Skeletal muscle tissue (tissue), 4 donors: ENCODE data around the gene PRPF6. TPM values are rescaled to one million over a fixed set of nuclear protein-coding genes. Genes with fewer than 3 reads are reported as not detected.
"Not testable (repeated sequence)": the region's sequence is repeated elsewhere in the genome, so short reads cannot be mapped to it uniquely, and the experiment has no call there.

Experiments used
- H3K27ac ChIP-seq: one replicate; pipeline ENCODE4 v1.7.0; 2013; ENCODE audit warnings: mild to moderate bottlenecking, low read depth, low read length, inconsistent platforms
- H3K27me3 ChIP-seq, 3 donors: one replicate each; pipeline ENCODE4 v1.7.0; 2013; ENCODE audit warnings: low read length in 3 of 3; ENCODE audit not compliant: control insufficient read depth in 3 of 3, insufficient read depth in 3 of 3
- H3K36me3 ChIP-seq, 3 donors: one replicate each; pipeline ENCODE4 v1.7.0; 2013; ENCODE audit warnings: low read length in 3 of 3; ENCODE audit not compliant: control insufficient read depth in 3 of 3, insufficient read depth in 3 of 3
- H3K4me1 ChIP-seq, 3 donors: one replicate each; pipeline ENCODE4 v1.7.0; 2013; ENCODE audit warnings: low read length in 3 of 3, mild to moderate bottlenecking in 3 of 3; ENCODE audit not compliant: control insufficient read depth in 3 of 3, insufficient read depth in 3 of 3
- H3K4me3 ChIP-seq, 3 donors: one replicate each; pipeline ENCODE4 v1.7.0; 2013; ENCODE audit warnings: low read length in 3 of 3
- H3K9ac ChIP-seq, 3 donors: one replicate each; pipeline ENCODE4 v1.7.0; 2013; ENCODE audit warnings: low read length in 3 of 3, mild to moderate bottlenecking in 3 of 3, moderate library complexity in 2 of 3, low read depth in 1 of 3
- H3K9me3 ChIP-seq, 3 donors: one replicate each; pipeline ENCODE4 v1.7.0; 2013; ENCODE audit warnings: low read length in 3 of 3; ENCODE audit not compliant: control insufficient read depth in 3 of 3
- total RNA-seq: library from RNA; depleted of rRNA; stranded (reverse); fragments of >200 nt; gene quantifications from one replicate; pipeline ENCODE4 v1.2.3, GENCODE V29; 2014
- donor health status: Osteomylitis.

PRPF6 gene
- total RNA-seq, 1 donor from 2014 or later, result 55.8 TPM

GRCh38 chr20:63967330-63968135, 13.4 kb upstream of the PRPF6 start:
- Histone ChIP-seq H3K9me3 (no peaks in the 10 kb centered on the region), H3K4me3 (no peak overlapping the region), H3K27ac (no peak overlapping the region), H3K4me1 (peaks cover 14 to 17% (median 16%) of the 10 kb centered on the region in 3 donors), H3K27me3 (no peaks in the 10 kb centered on the region), H3K36me3 (peaks cover 28 to 33% (median 32%) of the 10 kb centered on the region in 3 donors), H3K9ac (no peak overlapping the region)

- H3K4me3 ChIP-seq, result peak overlapping the region; percentile 62 to 72 (median 70)
- H3K4me1 ChIP-seq, result peaks cover 18 to 23% (median 21%) of the 10 kb centered on the region in 3 donors
- H3K36me3 ChIP-seq, result peaks cover 22 to 29% (median 28%) of the 10 kb centered on the region in 3 donors
- peak overlapping the region; percentile 77 to 88 (median 86) for H3K9ac ChIP-seq
- no peaks in the 10 kb centered on the region for H3K27me3 ChIP-seq
- H3K27ac ChIP-seq, result peak overlapping the region; percentile 30
- no peaks in the 10 kb centered on the region for H3K9me3 ChIP-seq
Observed at GRCh38 chr20:63968136-63968927, 12.6 kb upstream of the PRPF6 start.

GRCh38 chr20:63968928-63969760, 11.8 kb upstream of the PRPF6 start:
- Histone ChIP-seq H3K4me1 (peaks cover 22 to 29% (median 28%) of the 10 kb centered on the region in 3 donors), H3K4me3 (peak overlapping the region; percentile 62 to 72 (median 70)), H3K27ac (peak overlapping the region; percentile 30), H3K27me3 (no peaks in the 10 kb centered on the region), H3K36me3 (peaks cover 15 to 24% (median 20%) of the 10 kb centered on the region in 3 donors), H3K9me3 (no peaks in the 10 kb centered on the region), H3K9ac (peak overlapping the region; percentile 77 to 88 (median 86))

GRCh38 chr20:63969838-63970713, 10.9 kb upstream of the PRPF6 start, which contains the start of gene ZNF512B:
Gene ZNF512B, minus strand, starts transcription at chr20:63969930. Its CDS starts 1,980 bp downstream, at chr20:63967950.
- Histone ChIP-seq H3K27ac (peak within 1 kb of the TSS; percentile 30), H3K9me3 (no peaks in the 10 kb centered on the region), H3K4me1 (peaks cover 22 to 31% (median 30%) of the 10 kb centered on the region in 3 donors), H3K27me3 (no peaks in the 10 kb centered on the region), H3K4me3 (peak within 1 kb of the TSS; percentile 66 to 73 (median 72)), H3K9ac (peak within 1 kb of the TSS; percentile 77 to 88 (median 86)), H3K36me3 (peaks cover 11 to 20% (median 17%) of the 10 kb centered on the region in 3 donors)

- peaks cover 22 to 31% (median 30%) of the 10 kb centered on the region in 3 donors for H3K4me1 ChIP-seq
- H3K9me3 ChIP-seq, result no peaks in the 10 kb centered on the region
- peak overlapping the region in 1 of 3 donors; percentile 72 for H3K9ac ChIP-seq
- H3K27ac ChIP-seq, result no peak overlapping the region
- H3K4me3 ChIP-seq, result no peak overlapping the region
- H3K27me3 ChIP-seq, result no peaks in the 10 kb centered on the region
- peaks cover 11 to 20% (median 17%) of the 10 kb centered on the region in 3 donors for H3K36me3 ChIP-seq
Observed at GRCh38 chr20:63970714-63971431, 10.1 kb upstream of the PRPF6 start.

- not testable (repeated sequence) for H3K9me3 ChIP-seq, H3K9ac ChIP-seq, H3K4me3 ChIP-seq, H3K27me3 ChIP-seq, H3K27ac ChIP-seq
- peaks cover 22 to 31% (median 30%) of the 10 kb centered on the region in 3 donors for H3K4me1 ChIP-seq
- H3K36me3 ChIP-seq, result peaks cover 3 to 10% (median 10%) of the 10 kb centered on the region in 3 donors
Observed at GRCh38 chr20:63971960-63972311, 9.0 kb upstream of the PRPF6 start.

- peaks cover 0 to 9% (median 6%) of the 10 kb centered on the region in 3 donors for H3K27me3 ChIP-seq
- H3K9me3 ChIP-seq, result no peaks in the 10 kb centered on the region
- H3K9ac ChIP-seq, result no peak overlapping the region
- H3K4me3 ChIP-seq, result peak overlapping the region in 1 of 3 donors; percentile 49
- peaks cover 22 to 31% (median 30%) of the 10 kb centered on the region in 3 donors for H3K4me1 ChIP-seq
- H3K27ac ChIP-seq, result no peak overlapping the region
- H3K36me3 ChIP-seq, result peaks cover 1 to 6% (median 5%) of the 10 kb centered on the region in 3 donors
Observed at GRCh38 chr20:63972312-63973159, 8.4 kb upstream of the PRPF6 start.

GRCh38 chr20:63973160-63973479, 7.8 kb upstream of the PRPF6 start:
- Histone ChIP-seq H3K4me1 (peaks cover 22 to 31% (median 30%) of the 10 kb centered on the region in 3 donors), H3K9me3 (no peaks in the 10 kb centered on the region), H3K4me3 (no peak overlapping the region), H3K36me3 (peaks cover 0 to 1% (median 1%) of the 10 kb centered on the region in 3 donors), H3K27me3 (peaks cover 0 to 14% (median 11%) of the 10 kb centered on the region in 3 donors), H3K9ac (no peak overlapping the region), H3K27ac (no peak overlapping the region)
